Tibial nerve (tissue), 3 donors: Measurements from ENCODE around the gene PXN.

ENCODE experiments used
- CTCF ChIP-seq, 5 experiments: fragments of 200-600 bp in 3 of 5; fragments of 450-650 bp in 2 of 5; sonication (generic) in 3 of 5; IDR thresholded peaks; one replicate each; pipeline ENCODE4 v1.5.1; 2016 to 2019; ENCODE audit warnings: antibody characterized with exemption in 5 of 5, mild to moderate bottlenecking in 3 of 5, moderate library complexity in 2 of 5
- POLR2A ChIP-seq, 2 donors: fragments of 450-650 bp; IDR thresholded peaks; one replicate each; pipeline ENCODE4 v1.6.1; 2017; ENCODE audit warnings: antibody characterized with exemption in 2 of 2, mild to moderate bottlenecking in 2 of 2, moderate library complexity in 2 of 2

- TF ChIP-seq CTCF (IDR thresholded peaks at IDR 0.05): no peak
- no peak for TF ChIP-seq POLR2A (IDR thresholded peaks at IDR 0.05)
These were observed 50.2 kb downstream of the PXN start for GRCh38 chr12:120215357-120215735.
